GM10248 (cell line): ENCODE data around the gene WASF3.

ENCODE experiments used
- CTCF ChIA-PET: fragments of 300-600 bp; sonication (Branson Sonifier 250); formaldehyde crosslinking; extraction: SDS; loops from one replicate; lab custom pipeline; 2021; ENCODE audit warnings: antibody characterized with exemption; lab: Yijun Ruan, JAX
- POLR2A ChIA-PET: fragments of 350-650 bp; sonication (Branson Sonifier 250); formaldehyde crosslinking; extraction: SDS; loops from one replicate; lab custom pipeline; 2020; ENCODE audit warnings: antibody characterized with exemption; lab: Yijun Ruan, JAX
- DNase-seq: peaks from one replicate; pipeline ENCODE4 v3.0.0; 2012; ENCODE audit errors: extremely low spot score
- CTCF ChIP-seq: IDR thresholded peaks from 2 replicates; pipeline ENCODE4 v1.5.1; 2012; ENCODE audit warnings: mild to moderate bottlenecking, low read depth; ENCODE audit errors: extremely low read depth, missing control alignments, control extremely low read depth

The WASF3 gene

GRCh38 chr13:26599403-26599802 lies 41.9 kb downstream of the WASF3 start:
- POLR2A ChIA-PET = no interaction called here
- CTCF ChIA-PET = interaction anchor here (1.0 to 1.2 kb wide), 2 partner anchors 9 to 103 kb away, joined by 3 read pairs; no protein-coding TSS in a partner anchor
- TF ChIP-seq CTCF = no peak
- no peak for DNase-seq

- no peak for DNase-seq
- POLR2A ChIA-PET = no interaction called here
- CTCF ChIA-PET = interaction anchor here (1.0 to 1.6 kb wide), 4 partner anchors 8 to 103 kb away, joined by 3 read pairs; no protein-coding TSS in a partner anchor
- no peak for TF ChIP-seq CTCF
Observed at GRCh38 chr13:26599860-26600259, 42.4 kb downstream of the WASF3 start.

GRCh38 chr13:26600343-26600742 lies 42.9 kb downstream of the WASF3 start:
- no peak for DNase-seq
- CTCF ChIA-PET = interaction anchor here (1.2 to 1.6 kb wide), 3 partner anchors 9 to 104 kb away, joined by 3 read pairs; no protein-coding TSS in a partner anchor
- no peak for TF ChIP-seq CTCF
- POLR2A ChIA-PET = no interaction called here

GRCh38 chr13:26601669-26602068 lies 44.2 kb downstream of the WASF3 start:
- CTCF ChIA-PET = interaction anchor here (1.6 kb wide), 1 partner anchor 57 kb away, joined by 3 read pairs; no protein-coding TSS in a partner anchor
- no peak for TF ChIP-seq CTCF
- POLR2A ChIA-PET = no interaction called here
- DNase-seq = peak; percentile 18

GRCh38 chr13:26602783-26603182 lies 45.3 kb downstream of the WASF3 start:
- POLR2A ChIA-PET = no interaction called here
- no peak for TF ChIP-seq CTCF
- DNase-seq = no peak
- CTCF ChIA-PET = no interaction called here

- CTCF ChIA-PET = no interaction called here
- POLR2A ChIA-PET = no interaction called here
- TF ChIP-seq CTCF = no peak
- DNase-seq = no peak
Observed at GRCh38 chr13:26604784-26605545, 47.5 kb downstream of the WASF3 start.
